GM15510 (cell line): ENCODE results near the gene NTNG1.

Experiments
- POLR2A ChIP-seq: IDR thresholded peaks from 3 replicates; pipeline ENCODE4 v1.6.1; 2011; ENCODE audit warnings: borderline replicate concordance; ENCODE audit not compliant: insufficient read length; ENCODE audit errors: extremely low read depth

The NTNG1 gene

DNA sequence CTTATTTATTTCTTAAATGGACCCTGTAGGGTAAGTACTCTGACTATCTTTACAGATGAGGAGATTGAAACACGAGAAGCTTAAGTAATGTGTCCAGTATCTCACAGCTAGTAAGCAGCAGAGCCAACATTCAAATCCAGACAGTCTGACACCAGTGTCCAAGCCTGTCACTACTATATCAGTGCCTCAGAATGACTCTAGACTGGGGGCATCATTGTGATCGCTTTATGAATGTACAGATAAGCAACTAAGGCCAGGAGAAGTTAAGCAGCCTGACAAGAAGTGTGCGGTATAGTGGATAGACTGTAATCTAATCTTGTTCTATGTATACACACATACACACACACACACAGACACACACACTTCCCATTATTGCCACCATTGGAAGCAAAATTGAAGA, 158.7 kb downstream of the NTNG1 start:
- TF ChIP-seq POLR2A, result no peak

DNA sequence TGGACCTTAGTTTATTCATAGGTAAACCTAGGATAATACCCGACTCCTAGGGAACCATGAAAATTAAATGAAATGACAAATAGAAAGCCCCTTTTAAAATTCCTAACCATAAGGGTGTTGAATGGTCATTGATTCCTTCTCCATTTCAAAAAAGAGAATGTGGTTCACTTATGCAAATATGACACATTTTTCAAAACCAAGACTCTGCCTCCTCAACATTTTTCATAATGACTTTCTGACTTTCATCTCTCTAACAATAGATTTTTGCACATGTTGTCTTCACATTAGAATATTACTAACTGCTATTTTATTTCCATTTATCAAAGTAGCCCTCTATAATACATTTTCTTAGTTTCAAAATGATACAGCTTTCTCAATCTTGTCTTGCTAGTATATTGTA, 169.1 kb downstream of the NTNG1 start:
- no peak for TF ChIP-seq POLR2A

DNA sequence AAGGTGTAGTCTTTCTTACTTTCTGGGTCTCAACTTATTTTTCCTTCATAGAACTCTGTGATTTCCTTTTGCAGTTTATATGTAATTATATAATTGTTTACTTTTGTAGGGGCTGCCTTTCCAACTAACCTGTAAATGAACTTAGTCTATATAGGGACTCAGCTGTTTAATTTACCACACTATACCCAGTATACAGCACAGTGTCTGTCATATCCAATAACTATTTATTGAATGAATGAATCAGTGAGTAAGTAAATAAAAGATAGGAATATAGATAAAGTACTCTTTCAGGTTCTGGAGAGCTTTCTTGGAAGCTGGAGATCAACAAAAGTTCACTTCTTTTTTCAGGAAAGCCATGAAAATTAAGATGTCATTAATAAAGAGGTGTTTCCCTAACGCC, 174.8 kb downstream of the NTNG1 start:
- no peak for TF ChIP-seq POLR2A

DNA sequence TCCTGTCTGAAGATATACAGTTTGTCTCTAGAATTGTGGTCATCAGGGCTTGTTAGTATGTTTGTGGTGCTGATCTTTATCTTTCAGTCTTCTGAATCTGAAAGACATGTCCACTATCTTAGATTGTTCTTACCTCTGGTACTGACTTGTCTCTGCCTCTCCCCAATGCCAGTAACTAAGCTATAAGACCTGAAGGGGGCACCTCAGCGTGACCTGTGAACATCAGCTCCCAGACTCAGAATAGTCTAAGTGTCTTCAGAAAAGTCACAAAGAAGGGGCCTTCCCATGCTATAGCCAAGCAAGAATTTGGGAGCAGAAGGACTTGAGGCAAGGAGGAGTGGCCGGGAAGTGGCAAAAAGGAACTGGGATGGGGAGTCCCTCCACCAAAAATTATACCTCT, 178.1 kb downstream of the NTNG1 start:
- no peak for TF ChIP-seq POLR2A

DNA sequence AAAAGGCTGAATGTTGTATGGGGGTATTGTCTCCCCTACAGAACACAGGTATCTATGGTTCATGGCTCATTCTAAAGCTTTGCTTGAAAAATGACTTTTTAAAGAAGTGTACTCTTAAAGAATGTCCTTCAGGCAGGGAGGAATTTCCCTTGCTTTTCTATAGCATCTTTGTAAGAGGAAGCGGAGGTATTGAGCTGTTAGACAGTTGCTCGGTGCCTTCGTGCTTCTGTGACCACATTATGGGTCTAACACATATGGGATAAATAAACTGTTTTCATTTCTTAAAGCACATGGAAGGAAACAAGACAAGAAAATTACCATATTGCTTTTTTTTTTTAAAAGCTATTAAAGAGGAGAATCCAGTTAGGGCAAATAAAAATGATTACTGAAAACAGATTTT, 182.9 kb downstream of the NTNG1 start:
- TF ChIP-seq POLR2A, result no peak

DNA sequence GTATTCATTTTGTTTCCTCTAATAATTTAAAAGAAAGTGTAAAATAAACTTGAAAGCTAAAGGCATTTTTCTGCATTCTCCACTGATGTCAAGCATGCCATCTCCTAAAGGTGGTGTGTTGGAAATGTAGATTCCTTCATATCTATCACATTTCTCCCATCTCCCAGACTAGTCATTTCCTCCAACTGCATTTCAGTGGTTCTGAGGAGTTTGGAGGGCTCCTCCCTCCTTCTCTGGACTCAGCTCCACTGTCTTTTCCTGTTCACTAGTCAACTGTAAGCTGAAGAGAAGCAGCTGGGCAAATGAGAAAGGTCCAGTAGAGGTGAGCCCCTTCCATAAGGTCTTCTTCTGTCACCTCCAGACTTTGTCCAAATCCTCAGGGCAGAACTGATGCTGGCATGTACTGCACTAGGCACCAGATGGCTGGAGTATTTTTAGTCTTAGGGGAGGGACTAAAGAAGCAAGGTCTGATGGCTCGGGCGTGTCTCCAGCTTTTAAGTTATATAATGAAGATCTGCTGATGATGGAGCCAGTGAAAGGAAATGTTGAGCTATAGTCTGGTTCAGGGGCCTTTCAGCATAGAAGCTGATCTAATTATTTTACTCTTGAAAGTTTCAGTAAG, 186.1 kb downstream of the NTNG1 start:
- TF ChIP-seq POLR2A, result no peak

DNA sequence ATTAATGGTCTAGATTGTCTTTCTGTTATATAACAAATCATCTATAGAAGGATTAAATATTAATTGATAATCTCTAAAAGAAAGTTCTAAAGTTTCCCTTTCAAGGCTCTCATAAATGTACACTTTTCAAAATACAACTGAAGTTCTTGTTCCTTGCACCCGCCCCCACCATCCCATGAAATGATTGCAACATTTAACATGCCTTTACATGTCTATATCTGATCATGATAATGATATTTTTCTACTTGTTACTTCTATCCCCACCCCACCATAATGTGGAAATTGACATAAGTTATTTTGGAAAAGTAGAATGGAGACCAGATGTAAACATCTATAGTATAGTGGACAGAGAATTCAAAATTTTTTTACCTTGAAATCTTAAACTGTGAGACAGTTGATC, 186.6 kb downstream of the NTNG1 start:
- no peak for TF ChIP-seq POLR2A

DNA sequence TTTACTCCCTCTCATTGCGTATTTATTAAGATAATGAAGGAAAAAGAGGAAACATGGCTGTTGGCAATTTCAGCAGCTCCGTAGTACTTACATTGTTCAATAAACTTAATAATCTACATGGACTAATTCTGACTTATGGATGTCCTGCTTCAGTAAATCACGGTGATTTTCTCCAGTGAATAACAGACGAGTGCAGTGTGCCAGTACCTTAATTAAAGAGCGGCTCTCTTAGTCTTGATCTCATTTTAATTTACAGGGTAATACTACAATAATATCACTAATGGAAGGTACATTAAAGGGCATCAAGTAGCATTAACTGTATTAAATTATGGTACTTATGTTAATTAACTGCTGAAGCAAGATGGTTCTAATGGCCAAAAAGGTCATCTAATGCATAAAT, 187.2 kb downstream of the NTNG1 start:
- TF ChIP-seq POLR2A, result no peak

DNA sequence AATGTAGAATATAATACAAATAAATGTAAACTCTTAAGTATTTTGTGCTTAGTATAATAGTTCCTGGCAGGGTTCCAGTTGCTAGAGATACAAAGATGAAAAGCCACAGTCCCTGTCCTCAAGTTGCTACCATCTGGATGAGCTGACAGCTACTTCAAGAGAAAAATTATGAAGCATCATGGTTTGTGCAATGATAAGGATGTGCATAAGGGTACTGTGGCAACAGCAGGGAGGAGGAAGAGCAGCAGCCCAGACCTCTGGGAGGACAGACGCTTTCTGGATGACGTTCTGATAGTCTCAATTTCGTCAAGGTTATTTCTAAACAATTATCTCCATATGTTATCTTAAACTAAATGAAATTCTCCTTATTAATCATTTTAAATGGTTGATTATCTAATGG, 198.9 kb downstream of the NTNG1 start:
- TF ChIP-seq POLR2A, result no peak

DNA sequence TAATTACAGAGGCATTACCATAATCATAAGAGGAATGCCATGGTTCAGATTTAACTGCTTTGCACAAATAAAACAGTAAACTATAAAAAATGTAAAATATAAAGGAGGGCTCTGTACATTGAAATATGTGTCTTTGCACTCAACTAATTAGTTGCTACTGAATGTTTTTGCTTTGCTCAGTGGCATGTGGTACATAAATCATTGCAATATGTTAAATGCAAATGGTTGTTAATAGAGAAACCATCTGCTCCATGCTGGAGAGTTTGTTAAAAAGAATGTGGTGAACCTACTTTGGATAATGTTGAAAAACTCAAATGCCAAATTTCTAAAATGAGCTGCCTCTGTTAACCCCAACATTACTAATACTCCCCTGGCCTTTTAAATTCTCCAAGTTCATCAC, 201.5 kb downstream of the NTNG1 start:
- TF ChIP-seq POLR2A, result no peak

DNA sequence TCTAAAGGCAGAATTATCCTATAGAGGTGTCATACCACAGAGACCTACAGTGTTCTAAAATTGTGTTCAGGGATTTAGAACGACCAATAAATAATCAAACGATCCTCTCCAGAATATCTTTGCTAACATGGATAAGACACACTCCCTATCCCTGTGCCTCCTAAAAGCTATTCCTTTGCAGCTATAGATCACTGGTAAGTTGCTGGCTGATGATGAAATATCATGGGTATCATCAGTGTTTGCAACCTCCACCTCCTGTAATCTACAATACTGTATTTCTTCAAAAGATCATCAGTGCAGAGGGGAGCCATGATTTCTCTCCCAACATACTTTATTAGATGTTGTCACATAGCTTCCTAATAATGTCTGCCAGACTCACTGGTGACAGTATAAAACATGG, 201.9 kb downstream of the NTNG1 start:
- no peak for TF ChIP-seq POLR2A

DNA sequence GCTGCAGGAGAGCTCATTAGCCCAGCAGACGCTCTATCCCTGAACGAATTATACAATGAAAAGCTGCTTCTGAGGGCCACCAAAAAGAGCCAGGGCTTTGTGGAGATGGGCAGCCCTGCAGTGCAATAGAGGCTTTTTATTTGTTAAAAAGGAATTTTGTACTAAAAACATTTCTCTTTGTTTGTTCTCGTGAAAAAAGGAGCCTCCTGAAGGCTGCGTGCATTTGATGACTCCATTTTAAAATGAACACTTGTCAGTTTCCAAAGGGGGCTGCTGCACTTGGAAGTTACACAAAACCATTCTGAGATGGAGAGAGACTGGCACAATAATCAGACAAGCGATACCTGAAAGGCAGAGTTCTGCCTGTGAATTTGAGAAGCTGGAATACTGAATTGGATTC, 202.8 kb downstream of the NTNG1 start:
- TF ChIP-seq POLR2A, result no peak

DNA sequence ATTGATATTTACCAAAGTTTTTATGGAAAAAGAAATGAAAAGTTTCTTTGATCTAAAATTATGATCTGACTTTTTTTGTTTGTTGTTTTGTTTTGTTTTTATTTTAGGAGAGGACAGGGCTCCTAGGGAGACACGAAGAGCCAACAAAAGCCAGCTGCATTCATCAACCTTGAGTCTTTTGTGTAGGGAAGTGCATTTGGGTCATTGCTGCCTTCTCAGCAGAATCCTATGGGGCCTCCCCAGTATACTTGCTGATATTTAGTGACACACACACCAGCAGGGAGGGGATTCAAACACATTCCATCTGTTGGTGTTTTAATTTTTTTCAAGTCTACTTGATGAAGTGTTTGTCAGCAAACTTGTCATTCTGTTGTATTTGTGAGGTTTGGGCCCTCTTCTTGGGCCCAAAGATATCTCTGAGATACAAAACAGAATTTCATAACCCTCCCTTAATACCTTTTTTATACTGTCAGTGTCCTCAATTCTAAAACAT, 203.5 kb downstream of the NTNG1 start:
- TF ChIP-seq POLR2A, result no peak

DNA sequence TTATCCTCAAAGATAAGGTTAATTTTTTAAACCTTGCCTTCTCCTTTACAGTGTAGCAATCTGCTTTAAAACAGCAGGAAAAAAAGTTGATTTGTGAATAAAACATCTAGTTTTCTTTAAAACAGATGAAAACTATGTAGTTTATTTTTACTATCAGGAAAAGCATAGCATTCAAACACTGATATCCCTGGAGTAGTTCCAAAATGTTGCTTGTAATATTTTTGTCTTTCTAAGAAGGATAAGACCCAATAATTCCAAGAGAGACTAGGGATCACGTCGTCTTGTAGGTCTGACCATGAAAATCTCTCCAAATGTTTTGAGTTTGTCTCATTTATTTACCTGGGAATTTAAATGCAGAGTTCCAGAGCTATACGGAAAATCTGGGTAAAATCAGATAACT, 204.0 kb downstream of the NTNG1 start:
- TF ChIP-seq POLR2A, result no peak

DNA sequence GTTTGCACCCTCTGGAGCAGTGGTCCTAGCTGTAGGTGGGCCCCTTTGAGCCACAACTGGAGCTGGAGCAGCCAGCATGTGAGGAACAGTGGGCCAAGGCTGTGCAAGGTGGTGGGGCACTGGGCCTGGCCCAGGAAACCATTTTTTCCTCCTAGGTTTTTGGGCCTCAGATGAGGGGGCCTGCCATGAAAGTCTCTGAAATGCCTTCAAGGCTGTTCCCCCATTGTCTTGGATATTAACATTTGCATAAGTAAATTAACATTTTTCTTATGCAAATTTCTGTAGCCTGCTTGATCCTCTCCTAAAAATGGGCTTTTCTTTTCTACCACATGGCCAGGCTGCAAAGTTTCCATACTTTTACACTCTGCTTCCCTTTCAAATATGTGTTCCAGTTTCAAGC, 212.0 kb downstream of the NTNG1 start:
- TF ChIP-seq POLR2A, result no peak

DNA sequence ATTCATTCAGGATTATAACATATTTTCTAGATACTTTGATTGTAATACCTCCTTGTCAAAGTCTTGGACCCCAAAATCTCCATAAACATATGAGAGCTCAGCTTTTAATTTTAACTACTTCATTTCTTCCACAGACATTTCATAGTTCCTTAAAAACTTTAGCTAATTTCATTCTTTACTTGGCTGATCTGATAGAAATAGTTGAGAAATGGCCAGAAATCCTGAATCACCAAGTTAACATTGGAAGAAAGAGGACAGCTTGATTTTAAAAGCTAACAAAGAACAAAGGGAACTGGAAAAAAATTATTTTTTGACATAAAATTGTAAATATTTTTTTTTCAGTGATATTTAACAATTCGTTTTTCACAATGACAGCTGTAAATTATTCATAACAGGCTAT, 216.5 kb downstream of the NTNG1 start:
- no peak for TF ChIP-seq POLR2A

DNA sequence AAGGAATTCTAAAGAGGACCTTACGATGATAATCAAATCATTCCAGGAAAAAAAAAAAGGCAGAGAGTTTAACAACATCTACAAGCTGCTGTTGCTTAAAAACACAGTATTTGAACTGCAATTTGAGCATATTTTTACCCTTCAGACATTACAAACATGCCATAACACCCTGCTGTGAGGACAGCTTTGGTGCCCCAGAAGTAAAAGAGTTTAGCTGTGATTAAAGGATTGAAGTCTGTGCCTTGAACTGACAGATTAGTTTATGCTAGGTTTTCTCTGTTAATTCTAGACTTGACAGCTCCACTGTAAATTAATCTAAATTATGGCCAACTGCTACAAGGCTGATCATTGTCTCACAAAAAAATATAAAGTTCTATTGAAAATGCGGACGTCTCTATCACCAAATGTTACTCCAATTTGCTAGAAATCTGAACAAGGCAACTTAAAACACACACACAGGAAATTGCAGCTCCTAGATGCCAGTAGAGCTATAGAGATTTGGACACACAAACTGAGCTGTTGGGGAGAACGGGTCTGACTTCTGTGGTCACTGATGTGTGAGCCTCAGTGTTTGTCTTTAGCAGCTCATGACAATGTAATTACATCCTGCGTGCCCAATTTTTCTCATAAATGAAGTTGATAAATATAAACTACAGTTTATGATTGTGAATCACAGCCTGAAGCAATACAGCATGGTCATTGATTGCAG, 217.9 kb downstream of the NTNG1 start:
- TF ChIP-seq POLR2A, result no peak

DNA sequence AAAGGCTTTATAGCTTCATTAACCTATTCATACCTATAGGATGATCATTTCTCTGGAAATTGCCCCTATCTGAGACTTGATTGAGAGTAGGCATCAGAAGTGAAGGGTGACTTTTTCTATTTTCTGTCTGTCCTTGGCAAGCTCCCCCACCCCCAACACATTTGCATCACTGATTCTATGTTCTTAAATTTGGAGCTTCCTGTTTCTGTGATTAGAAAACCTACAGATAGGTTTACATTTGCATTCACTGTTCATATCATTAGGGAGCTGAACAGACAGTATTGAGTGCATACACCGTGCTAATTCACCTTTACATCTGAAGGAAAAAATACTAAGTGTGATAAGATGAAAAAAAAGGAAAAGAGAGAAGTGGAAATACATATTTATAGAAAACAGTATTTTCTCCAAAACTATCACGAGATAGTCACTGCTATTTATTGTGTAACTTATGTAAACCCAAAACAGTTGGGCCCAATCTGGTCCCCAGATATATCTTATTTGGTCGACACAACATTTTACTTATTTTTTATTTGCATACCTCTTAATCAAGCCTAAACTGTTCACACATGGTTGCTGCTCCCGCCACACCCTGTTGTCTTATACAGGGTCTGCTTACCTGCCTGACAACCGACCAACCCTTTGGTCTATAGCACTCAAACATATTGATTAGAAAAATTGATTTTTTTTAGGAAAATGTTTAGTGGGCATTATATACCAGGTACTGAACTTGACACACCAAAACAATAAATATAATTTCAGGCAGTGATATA, 218.8 kb downstream of the NTNG1 start:
- no peak for TF ChIP-seq POLR2A
